DMS 273 treated with DMSO at 0.1 percent for 48 hours (cell line): Measurements from ENCODE around the gene RSRC1.
A peak's percentile ranks its signal among the peaks of the same experiment; 100 is the strongest.
"Not testable (repeated sequence)": the region's sequence is repeated elsewhere in the genome, so short reads cannot be mapped to it uniquely, and the experiment has no call there.

Experiments
- DNase-seq: peaks from one replicate; lab custom pipeline; 2025; lab: John Stamatoyannopoulos, UW

The RSRC1 gene

GRCh38 chr3:158528076-158528674 lies 418.3 kb downstream of the RSRC1 start:
- no peak for DNase-seq

- no peak for DNase-seq
These were observed 421.4 kb downstream of the RSRC1 start for GRCh38 chr3:158531334-158531733.

GRCh38 chr3:158532099-158532734 lies 422.3 kb downstream of the RSRC1 start:
- DNase-seq, result no peak

GRCh38 chr3:158535918-158536317 lies 426.0 kb downstream of the RSRC1 start:
- DNase-seq, result no peak

GRCh38 chr3:158539414-158540014 lies 429.6 kb downstream of the RSRC1 start:
- DNase-seq, result peak; percentile 44

GRCh38 chr3:158540066-158540465 lies 430.2 kb downstream of the RSRC1 start:
- no peak for DNase-seq

- DNase-seq, result no peak
These were observed 438.8 kb downstream of the RSRC1 start for GRCh38 chr3:158548691-158549090.

GRCh38 chr3:158549938-158550337 lies 440.0 kb downstream of the RSRC1 start:
- DNase-seq, result not testable (repeated sequence)

GRCh38 chr3:158552124-158552523 lies 442.2 kb downstream of the RSRC1 start:
- DNase-seq, result no peak

GRCh38 chr3:158559504-158559903 lies 449.6 kb downstream of the RSRC1 start:
- no peak for DNase-seq

- DNase-seq, result no peak
These were observed 451.1 kb downstream of the RSRC1 start for GRCh38 chr3:158560979-158561378.

- DNase-seq, result no peak
These were observed 452.8 kb downstream of the RSRC1 start for GRCh38 chr3:158562674-158563073.

- no peak for DNase-seq
These were observed 453.2 kb downstream of the RSRC1 start for GRCh38 chr3:158563076-158563475.

GRCh38 chr3:158565076-158565475 lies 455.2 kb downstream of the RSRC1 start:
- DNase-seq, result no peak

- DNase-seq, result no peak
These were observed 458.9 kb downstream of the RSRC1 start for GRCh38 chr3:158568784-158569183.

- no peak for DNase-seq
These were observed 459.9 kb downstream of the RSRC1 start for GRCh38 chr3:158569794-158570193.

GRCh38 chr3:158570999-158571702 lies 461.3 kb downstream of the RSRC1 start, which contains the start of gene MLF1:
TSS of gene MLF1 (plus strand) at chr3:158571194. CDS start at chr3:158571301, 107 bp downstream.
- peak; percentile 91 for DNase-seq

- no peak for DNase-seq
These were observed 462.3 kb downstream of the RSRC1 start for GRCh38 chr3:158571969-158572765.

GRCh38 chr3:158572766-158573060 lies 462.8 kb downstream of the RSRC1 start:
- no peak for DNase-seq

- DNase-seq, result no peak
These were observed 463.8 kb downstream of the RSRC1 start for GRCh38 chr3:158573714-158574113.

GRCh38 chr3:158574646-158575045 lies 464.8 kb downstream of the RSRC1 start:
- no peak for DNase-seq

GRCh38 chr3:158590223-158590622 lies 480.3 kb downstream of the RSRC1 start:
- no peak for DNase-seq
